ENCODE results near the gene PRSS56.

DNA sequence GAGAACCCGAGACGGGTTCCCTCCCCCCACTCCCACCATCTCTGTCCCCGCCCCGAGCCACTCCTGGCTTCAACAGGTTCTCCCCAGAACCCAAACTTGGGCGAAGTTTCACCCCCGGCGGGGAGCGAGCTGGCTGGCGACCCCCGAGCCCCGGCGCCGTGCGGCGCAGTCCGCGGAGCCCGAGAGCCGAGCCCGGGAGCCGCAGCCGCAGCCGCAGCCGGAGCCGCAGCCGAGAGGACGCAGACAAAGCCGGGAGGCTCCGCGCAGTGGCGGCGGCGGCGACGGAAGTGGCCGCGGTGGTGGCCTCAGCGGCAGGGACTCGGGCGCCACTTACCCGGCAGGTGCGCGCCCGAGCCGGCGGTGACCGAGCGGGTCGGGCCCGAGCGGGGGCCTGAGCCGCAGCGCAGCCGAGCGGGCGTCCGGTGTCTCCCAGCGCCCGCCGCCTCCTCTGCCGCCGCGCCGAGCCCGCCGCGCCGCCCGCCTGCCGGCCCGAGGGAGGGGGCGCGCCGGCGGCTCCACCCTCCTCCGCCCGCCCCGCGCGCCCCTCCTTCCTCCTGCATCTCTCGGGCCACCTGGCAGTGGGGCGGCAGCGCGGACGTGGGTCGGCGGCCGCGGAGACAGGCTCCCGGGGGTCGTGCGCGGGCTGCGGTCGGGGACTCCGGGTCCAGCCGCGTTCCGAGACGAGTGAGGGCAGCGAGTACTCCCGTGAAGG, 32.6 kb upstream of the PRSS56 start, which contains the start of gene ECEL1:
- TF ChIP-seq CTCF (IDR thresholded peaks at IDR 0.05), result no peak
- no peak for TF ChIP-seq POLR2AphosphoS5 (IDR thresholded peaks at IDR 0.05; ENCODE audit: low read depth, low read length)
- no peak for TF ChIP-seq SIN3A (IDR thresholded peaks at IDR 0.05; ENCODE audit: borderline replicate concordance, insufficient read depth, low read depth, low read length)
